8988T (cell line): Measurements from ENCODE around the gene DFFA.
A peak's percentile ranks its signal among the peaks of the same experiment; 100 is the strongest.
"Not testable (repeated sequence)": the region's sequence is repeated elsewhere in the genome, so short reads cannot be mapped to it uniquely, and the experiment has no call there.

Experiments used
- DNase-seq: peaks from one replicate; pipeline ENCODE4 v3.0.0; 2011

The DFFA gene

DNA sequence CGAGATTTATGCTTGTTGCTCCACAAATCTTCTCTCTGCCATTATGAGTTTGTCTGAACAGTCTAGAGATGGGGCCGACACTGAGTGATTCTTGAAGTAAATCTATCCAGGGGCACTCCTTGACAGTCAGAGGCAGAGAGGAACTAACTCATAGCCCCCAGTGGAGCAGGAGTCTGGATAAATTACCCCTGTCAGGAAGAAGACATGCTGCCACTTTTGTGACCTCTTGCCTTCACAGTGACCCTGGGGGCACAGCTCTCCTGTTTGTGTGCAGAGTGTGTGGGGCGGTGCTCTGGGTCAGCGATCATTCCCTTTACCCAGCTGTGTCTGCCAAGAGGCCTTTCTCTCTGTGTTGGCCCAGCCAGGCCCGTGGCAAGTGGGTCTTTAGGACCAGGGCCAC lies 31.9 kb upstream of the DFFA start:
- no peak for DNase-seq

DNA sequence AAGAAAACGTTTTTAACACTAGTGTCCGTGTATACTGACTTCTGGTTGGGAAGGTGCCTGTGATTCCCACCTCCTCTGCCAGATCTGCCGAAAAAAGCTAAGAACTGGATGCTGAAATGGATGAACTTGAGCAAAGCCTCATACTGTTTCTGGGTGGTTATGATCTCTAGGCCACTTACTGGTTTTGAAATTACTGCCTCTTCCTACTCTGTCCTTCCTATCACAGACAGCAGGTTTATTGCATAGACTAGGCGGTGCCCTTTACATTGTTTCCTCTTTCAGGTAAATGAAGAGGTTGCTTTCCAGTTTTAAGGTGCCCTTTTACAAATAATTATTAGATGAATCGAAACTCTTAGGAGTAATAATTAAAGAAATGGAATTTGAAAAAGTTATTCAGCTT lies 29.9 kb upstream of the DFFA start:
- no peak for DNase-seq

GRCh38 chr1:10498231-10498630 lies 25.9 kb upstream of the DFFA start:
- no peak for DNase-seq

GRCh38 chr1:10497109-10497508 lies 24.8 kb upstream of the DFFA start:
- DNase-seq = no peak

DNA sequence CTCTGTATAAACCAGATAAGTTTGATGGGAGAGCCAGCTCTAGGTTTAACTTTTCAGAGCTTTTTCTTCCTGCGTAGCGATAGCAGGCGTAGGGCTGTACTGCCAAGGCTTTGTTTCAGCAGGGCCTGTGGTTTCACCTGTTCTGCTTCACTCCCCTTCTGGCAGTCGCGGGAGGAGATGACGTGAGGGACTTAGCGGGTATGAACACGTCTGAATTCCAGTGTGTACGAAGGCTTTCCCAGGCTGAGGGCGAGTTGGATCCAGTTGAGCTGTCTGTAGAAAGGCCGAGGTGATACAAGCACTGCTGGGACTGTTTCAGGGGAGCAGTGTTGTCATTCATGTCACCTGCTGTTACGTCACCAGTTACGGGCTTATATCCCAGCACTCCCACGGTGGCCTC lies 23.6 kb upstream of the DFFA start:
- DNase-seq = no peak

GRCh38 chr1:10495475-10495817 lies 23.1 kb upstream of the DFFA start:
- DNase-seq = no peak

GRCh38 chr1:10494754-10495474 lies 22.6 kb upstream of the DFFA start:
- peak; percentile 42 for DNase-seq

DNA sequence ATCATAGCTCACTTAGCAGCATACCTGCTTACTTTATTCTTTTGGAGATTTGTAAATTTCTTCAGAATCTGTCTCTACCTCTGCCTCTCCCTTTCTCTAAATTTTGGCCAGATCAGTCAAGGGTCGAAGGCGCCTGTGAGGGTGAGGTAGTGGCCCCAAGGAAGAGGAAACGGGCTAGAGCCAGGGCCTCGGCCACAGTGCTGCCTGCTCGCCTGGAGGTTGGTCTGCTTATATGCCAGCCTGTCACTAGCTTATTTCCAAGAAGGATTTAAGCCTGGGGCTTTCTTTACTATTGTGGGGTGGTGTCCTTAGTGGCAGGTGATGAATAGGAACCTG lies 22.1 kb upstream of the DFFA start:
- DNase-seq = no peak

DNA sequence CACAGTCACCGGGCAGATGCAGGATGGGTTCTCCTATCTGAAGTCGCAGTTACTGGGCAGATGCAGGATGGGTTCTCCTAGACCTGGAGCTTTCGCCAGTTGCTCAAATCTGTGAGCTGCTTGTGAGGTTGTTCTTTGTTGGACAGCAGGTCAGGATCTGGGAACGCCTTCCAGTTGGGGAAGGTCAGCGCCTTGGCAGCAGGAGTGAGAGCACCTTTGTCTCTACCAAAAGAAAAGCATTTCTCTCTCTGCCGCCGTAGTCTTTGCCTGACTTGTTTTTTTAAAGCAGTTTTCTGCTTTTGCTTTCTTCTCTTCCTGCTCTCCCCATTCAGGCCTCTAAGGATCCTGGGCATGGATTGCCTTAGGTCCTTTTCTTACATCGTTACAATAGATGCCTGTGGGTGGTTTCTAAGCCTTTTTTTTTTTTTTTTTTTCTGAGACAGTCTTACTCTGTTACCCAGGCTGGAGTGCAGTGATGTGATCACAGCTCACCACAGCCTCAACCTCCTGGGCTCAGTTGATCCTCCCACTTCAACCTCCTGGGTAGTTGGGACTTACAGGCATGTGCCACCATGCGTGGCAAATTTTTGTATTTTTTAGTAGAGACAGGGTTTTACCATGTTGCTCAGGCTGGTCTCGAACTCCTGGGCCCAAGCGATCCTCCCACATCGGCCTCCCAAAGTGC lies 18.1 kb upstream of the DFFA start:
- DNase-seq = no peak

DNA sequence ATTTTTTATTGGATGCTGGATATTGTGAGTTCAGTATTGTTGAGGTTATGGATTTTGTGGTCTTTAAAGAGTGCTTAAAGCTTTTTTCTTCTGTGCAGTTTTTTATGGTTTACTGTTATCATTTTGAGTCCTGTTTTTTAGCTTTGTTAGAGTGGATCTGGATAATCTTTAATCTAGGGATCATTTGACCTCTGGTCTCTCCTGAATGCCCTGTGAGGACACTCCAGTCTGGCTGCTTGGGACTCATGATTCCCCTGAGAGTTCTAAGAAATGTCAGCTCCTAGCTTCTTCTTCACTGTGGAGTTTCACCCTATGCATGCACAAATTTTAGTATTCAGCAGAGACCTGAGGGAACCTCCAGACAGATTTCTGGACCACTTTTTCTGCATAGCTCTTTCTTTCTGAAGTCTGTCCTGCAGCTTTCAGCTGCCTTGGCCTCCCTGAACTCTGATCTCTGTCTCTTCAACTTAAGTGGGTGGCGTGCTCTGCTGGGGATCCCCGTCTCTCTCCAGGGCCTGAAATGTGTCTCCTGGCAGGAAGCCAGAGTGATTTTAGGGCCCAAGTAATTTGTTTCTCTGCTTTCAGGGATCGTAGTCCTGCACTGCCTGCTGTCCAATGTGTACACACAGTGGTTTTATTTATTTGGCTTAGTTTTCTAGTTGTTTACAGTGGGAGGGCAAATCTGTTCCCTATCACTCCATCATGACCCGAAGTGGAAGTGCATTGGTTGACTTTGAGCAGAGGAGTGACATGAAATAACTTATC lies 17.1 kb upstream of the DFFA start:
- DNase-seq = no peak

DNA sequence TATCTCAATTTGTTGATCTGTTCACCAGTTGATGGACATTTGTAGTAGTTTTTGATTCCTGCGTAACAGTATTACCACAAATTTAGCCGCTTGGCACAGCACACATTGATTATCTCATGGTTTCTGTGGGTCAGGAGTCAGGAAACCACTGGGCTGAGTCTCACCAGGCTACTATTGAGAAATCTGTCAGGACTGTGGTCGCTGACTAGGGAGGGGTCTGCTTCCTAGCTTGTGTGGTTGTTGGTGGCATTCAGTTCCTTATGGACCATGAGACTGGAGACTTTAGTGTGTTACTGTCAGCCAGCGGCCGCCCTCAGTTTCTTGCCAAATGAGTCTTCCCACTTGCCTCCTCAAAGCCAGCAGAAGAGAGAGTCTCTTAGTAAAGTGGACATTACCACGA lies 12.2 kb upstream of the DFFA start:
- no peak for DNase-seq

DNA sequence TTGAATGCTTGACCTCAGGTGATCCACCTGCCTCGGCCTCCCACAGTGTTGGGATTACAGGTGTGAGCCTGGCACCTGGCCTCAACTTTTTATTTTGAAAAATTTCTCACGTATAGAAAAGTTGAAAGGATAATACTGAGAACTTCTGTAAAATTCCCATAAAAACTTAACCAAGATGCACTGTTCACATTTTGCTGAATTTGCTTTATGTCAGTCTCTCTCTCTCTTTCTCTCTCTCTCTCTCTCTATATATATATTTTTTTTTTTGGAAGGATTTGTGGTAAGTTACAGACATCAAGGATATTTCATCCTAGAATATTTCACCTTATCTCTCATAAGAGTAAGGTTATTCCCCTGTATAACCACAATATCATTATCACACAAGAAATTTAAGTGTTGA lies 8.3 kb upstream of the DFFA start:
- no peak for DNase-seq

DNA sequence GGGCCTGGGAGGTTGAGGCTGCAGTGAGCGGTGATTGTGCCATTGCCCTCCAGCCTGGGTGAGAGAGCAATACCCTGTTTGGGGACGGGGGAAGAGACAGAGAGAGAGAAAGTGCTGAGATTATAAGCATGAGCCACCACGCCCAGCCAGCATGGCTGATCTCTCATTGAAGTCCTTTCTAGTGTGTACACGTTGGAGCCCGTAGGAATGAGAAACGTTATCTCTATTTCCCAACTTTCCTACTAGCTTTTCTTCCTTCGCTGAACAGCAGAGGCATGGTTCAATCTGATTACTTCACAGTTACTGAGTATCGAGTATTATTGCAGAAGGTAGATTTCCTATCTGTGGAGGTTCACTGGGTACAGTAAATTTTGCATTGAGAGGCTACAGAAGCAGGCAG lies 7.0 kb upstream of the DFFA start:
- no peak for DNase-seq

GRCh38 chr1:10475510-10475909 lies 3.2 kb upstream of the DFFA start:
- no peak for DNase-seq

GRCh38 chr1:10474613-10475507 lies 2.5 kb upstream of the DFFA start, which contains the start of gene PEX14:
Gene PEX14, plus strand, starts transcription at chr1:10474950. Its CDS starts 17 bp downstream, at chr1:10474967.
- DNase-seq = peak; percentile 79

DNA sequence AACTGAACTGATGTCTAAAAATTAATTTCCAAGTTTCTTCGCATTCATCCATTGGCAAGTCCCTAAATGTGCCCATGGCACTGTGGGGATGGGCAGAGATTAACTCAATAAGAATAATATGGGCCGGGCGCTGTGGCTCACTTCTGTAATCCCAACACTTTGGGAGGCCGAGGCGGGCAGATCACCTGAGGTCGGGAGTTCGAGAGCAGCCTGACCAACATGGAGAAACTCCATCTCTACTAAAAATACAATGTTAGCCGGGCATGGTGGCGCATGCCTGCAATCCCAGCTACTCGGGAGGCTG lies 1.9 kb upstream of the DFFA start:
- not testable (repeated sequence) for DNase-seq

- DNase-seq = no peak
Measured at GRCh38 chr1:10473145-10473765, 926 bp upstream of the DFFA start.

DNA sequence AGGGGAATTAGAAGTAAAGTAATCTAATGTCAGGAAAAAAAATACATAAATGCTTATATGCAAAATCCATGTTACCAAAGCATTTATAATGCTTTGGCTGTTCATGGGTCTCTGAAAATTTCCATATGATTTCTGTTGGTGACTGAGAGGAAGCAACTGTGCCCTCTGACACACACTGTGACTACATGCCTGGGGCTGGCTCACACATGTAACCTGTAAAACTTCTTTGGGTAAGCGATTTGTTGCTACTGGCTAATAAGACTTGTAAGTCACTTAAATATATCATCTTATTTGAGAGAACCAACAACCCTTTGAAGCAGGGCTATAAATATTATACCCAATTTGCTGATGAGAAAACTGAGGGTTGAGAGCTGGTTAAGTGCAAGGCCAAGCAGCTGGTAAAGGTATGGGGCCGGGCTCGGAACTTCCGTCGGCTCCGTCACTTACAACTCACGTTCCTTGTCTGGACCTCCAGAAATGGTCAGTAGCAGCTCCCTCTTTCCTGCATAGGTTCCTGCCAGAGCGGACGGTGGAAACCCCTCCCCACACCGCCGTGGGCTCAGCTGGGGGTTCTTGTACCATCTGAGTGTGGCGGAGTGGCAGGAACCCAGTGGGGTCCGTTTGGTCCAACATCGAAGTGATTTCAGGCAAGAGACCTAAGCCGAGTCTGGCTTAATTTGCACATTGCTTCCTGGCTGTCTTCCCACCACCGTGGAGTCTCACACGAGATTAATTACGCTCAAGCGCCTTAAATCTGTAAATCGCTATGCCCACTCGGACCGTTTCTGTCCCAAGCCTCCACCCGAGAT lies 714 bp downstream of the DFFA start:
- no peak for DNase-seq

DNA sequence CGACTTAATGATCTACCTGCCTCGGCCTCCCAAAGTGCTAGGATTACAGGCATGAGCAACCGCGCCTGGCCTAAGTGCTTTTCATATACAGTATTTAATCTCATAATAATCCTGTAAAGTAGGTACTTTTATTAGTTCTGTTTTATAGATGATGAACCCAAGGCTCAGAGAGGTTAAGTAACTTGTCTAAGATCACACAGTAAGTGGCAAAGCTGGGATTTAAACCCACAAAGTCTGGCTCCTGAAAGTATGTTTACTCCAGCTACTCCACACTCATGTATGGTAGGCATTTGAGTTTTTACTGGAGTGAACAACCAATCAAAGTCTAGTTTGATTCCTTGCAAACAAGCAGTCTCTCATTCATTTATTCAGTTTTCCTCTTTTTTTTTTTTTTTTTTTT lies 2.3 kb downstream of the DFFA start:
- DNase-seq = no peak

DNA sequence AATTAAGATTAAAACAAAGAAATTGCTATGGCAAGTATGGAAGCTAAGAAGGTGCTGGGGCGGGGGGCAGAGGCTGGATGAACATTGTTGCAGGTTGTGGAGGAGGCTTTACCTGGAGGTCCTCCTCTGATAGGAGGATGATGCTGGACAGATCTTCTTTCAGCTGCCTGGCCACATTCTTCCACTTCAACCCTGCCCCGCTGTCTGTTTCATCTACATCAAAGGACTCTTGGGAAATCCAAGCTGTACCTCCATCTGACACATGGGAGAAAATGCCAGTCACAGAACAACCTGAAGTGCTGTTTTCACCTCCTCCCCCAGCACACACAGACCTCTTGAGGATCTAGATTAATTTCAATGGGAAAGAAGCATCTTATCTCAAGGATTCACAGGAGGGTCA lies 5.3 kb downstream of the DFFA start:
- DNase-seq = no peak

- no peak for DNase-seq
Measured at GRCh38 chr1:10459184-10459583, 13.1 kb downstream of the DFFA start.

DNA sequence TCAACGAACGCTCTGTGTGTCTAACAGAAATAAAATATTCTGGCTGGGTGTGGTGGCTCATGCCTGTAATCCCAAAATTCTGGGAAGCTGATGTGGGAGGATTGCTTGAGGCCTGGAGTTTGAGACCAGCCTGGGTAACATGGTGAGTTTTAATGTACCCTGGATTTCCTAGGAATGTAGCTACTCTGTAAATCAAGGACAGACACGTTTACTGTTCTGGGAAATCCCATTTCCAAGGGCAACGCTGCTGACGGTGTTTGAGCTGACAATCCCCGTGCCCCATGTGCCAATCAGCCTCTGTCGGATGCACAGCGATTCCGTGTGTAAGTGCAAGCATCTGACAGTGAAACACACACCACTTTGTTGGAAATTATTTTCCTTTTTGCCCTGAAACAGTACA lies 14.5 kb downstream of the DFFA start:
- DNase-seq = no peak
